ENCODE measurements around the gene FAM186B.

Gene FAM186B

GRCh38 chr12:49562233-49562632, 43.2 kb downstream of the FAM186B start:
- Histone ChIP-seq H2AFZ (ENCODE audit: low read depth, low read length) (no peak overlapping the region), H3K23ac (ENCODE audit: low read length in 2 of 2) (no peak overlapping the region), H3K27ac (ENCODE audit: low read length, poor library complexity, severe bottlenecking) (no peak overlapping the region), H3K27me3 (ENCODE audit: control insufficient read depth in 1 of 2, insufficient read depth in 1 of 2, low read length in 2 of 2) (no peaks in the 10 kb centered on the region), H3K9me3 (ENCODE audit: control insufficient read depth, low read length) (no peaks in the 10 kb centered on the region), H3K4me2 (ENCODE audit: low read length, poor library complexity, severe bottlenecking) (no peak overlapping the region), H3K18ac (ENCODE audit: low read depth in 1 of 2, low read length in 2 of 2) (no peak overlapping the region), H3K4me1 (ENCODE audit: control insufficient read depth, insufficient read depth, low read depth, low read length) (peaks cover 11% of the 10 kb centered on the region), H4K91ac (ENCODE audit: low read length) (no peak overlapping the region), H3K79me1 (replicated peaks; ENCODE audit: low read length, poor library complexity, severe bottlenecking) (peaks cover 31% of the 10 kb centered on the region), H3K9ac (ENCODE audit: low read length) (no peak overlapping the region), H2BK5ac (ENCODE audit: low read depth, low read length, poor library complexity, severe bottlenecking) (no peak overlapping the region), H2AK5ac (ENCODE audit: low read length, severe bottlenecking) (no peak overlapping the region), H3K14ac (ENCODE audit: low read length in 2 of 2) (no peak overlapping the region), H4K8ac (ENCODE audit: low read length) (no peak overlapping the region), H2BK15ac (ENCODE audit: low read depth, poor library complexity, severe bottlenecking) (no peak overlapping the region), H3K36me3 (ENCODE audit: control insufficient read depth in 1 of 2, insufficient read depth in 2 of 2, low read depth in 1 of 2, low read length in 2 of 2) (peaks cover 84 to 86% of the 10 kb centered on the region in 2 experiments), H2BK120ac (ENCODE audit: low read depth, low read length) (no peak overlapping the region), H3K4ac (ENCODE audit: low read depth in 1 of 2, low read length in 2 of 2) (no peak overlapping the region), H2BK12ac (ENCODE audit: low read length in 2 of 2) (no peak overlapping the region), H3K4me3 (ENCODE audit: insufficient read depth in 1 of 2, low read depth in 1 of 2, low read length in 2 of 2) (no peak overlapping the region)
- WGBS, result 100% methylated on average over 6 of the region's 6 CpGs
- no peak for DNase-seq

- H3K18ac ChIP-seq (ENCODE audit: low read depth in 1 of 2, low read length in 2 of 2), result no peak overlapping the region
- no peak overlapping the region for H2BK12ac ChIP-seq (ENCODE audit: low read length in 2 of 2)
- H3K9me3 ChIP-seq (ENCODE audit: control insufficient read depth, low read length), result no peaks in the 10 kb centered on the region
- no peak overlapping the region for H3K4ac ChIP-seq (ENCODE audit: low read depth in 1 of 2, low read length in 2 of 2)
- peaks cover 2% of the 10 kb centered on the region for H3K4me1 ChIP-seq (ENCODE audit: control insufficient read depth, insufficient read depth, low read depth, low read length)
- H2BK120ac ChIP-seq (ENCODE audit: low read depth, low read length), result no peak overlapping the region
- over 99% methylated on average over 7 of the region's 7 CpGs for WGBS
- no peak overlapping the region for H3K14ac ChIP-seq (ENCODE audit: low read length in 2 of 2)
- H2BK5ac ChIP-seq (ENCODE audit: low read depth, low read length, poor library complexity, severe bottlenecking), result no peak overlapping the region
- H2BK15ac ChIP-seq (ENCODE audit: low read depth, poor library complexity, severe bottlenecking), result no peak overlapping the region
- no peak overlapping the region for H3K23ac ChIP-seq (ENCODE audit: low read length in 2 of 2)
- DNase-seq, result no peak
- no peak overlapping the region for H3K4me3 ChIP-seq (ENCODE audit: insufficient read depth in 1 of 2, low read depth in 1 of 2, low read length in 2 of 2)
- H3K27ac ChIP-seq (ENCODE audit: low read length, poor library complexity, severe bottlenecking), result no peak overlapping the region
- peaks cover 23% of the 10 kb centered on the region for H3K79me1 ChIP-seq (replicated peaks; ENCODE audit: low read length, poor library complexity, severe bottlenecking)
- H2AK5ac ChIP-seq (ENCODE audit: low read length, severe bottlenecking), result no peak overlapping the region
- H2AFZ ChIP-seq (ENCODE audit: low read depth, low read length), result no peak overlapping the region
- no peaks in the 10 kb centered on the region for H3K27me3 ChIP-seq (ENCODE audit: control insufficient read depth in 1 of 2, insufficient read depth in 1 of 2, low read length in 2 of 2)
- no peak overlapping the region for H4K8ac ChIP-seq (ENCODE audit: low read length)
- H3K4me2 ChIP-seq (ENCODE audit: low read length, poor library complexity, severe bottlenecking), result no peak overlapping the region
- H3K9ac ChIP-seq (ENCODE audit: low read length), result no peak overlapping the region
- no peak overlapping the region for H4K91ac ChIP-seq (ENCODE audit: low read length)
- peaks cover 91 to 94% of the 10 kb centered on the region in 2 experiments for H3K36me3 ChIP-seq (ENCODE audit: control insufficient read depth in 1 of 2, insufficient read depth in 2 of 2, low read depth in 1 of 2, low read length in 2 of 2)
These were observed 44.7 kb downstream of the FAM186B start for GRCh38 chr12:49560695-49561094.

GRCh38 chr12:49559011-49559675, 46.3 kb downstream of the FAM186B start:
- Histone ChIP-seq H2AK5ac (ENCODE audit: low read length, severe bottlenecking) (no peak overlapping the region), H2BK12ac (ENCODE audit: low read length in 2 of 2) (no peak overlapping the region), H2BK120ac (ENCODE audit: low read depth, low read length) (no peak overlapping the region), H3K9ac (ENCODE audit: low read length) (no peak overlapping the region), H3K23ac (ENCODE audit: low read length in 2 of 2) (no peak overlapping the region), H3K79me1 (replicated peaks; ENCODE audit: low read length, poor library complexity, severe bottlenecking) (peaks cover 8% of the 10 kb centered on the region), H3K4me3 (ENCODE audit: insufficient read depth in 1 of 2, low read depth in 1 of 2, low read length in 2 of 2) (no peak overlapping the region), H3K18ac (ENCODE audit: low read depth in 1 of 2, low read length in 2 of 2) (no peak overlapping the region), H4K91ac (ENCODE audit: low read length) (no peak overlapping the region), H3K27me3 (ENCODE audit: control insufficient read depth in 1 of 2, insufficient read depth in 1 of 2, low read length in 2 of 2) (no peaks in the 10 kb centered on the region), H3K4ac (ENCODE audit: low read depth in 1 of 2, low read length in 2 of 2) (no peak overlapping the region), H2BK15ac (ENCODE audit: low read depth, poor library complexity, severe bottlenecking) (no peak overlapping the region), H3K36me3 (ENCODE audit: control insufficient read depth in 1 of 2, insufficient read depth in 2 of 2, low read depth in 1 of 2, low read length in 2 of 2) (peaks cover 76 to 82% of the 10 kb centered on the region in 2 experiments), H3K27ac (ENCODE audit: low read length, poor library complexity, severe bottlenecking) (no peak overlapping the region), H2BK5ac (ENCODE audit: low read depth, low read length, poor library complexity, severe bottlenecking) (no peak overlapping the region), H3K14ac (ENCODE audit: low read length in 2 of 2) (no peak overlapping the region), H3K4me1 (ENCODE audit: control insufficient read depth, insufficient read depth, low read depth, low read length) (peaks cover 1% of the 10 kb centered on the region), H3K9me3 (ENCODE audit: control insufficient read depth, low read length) (no peaks in the 10 kb centered on the region), H4K8ac (ENCODE audit: low read length) (no peak overlapping the region), H2AFZ (ENCODE audit: low read depth, low read length) (no peak overlapping the region), H3K4me2 (ENCODE audit: low read length, poor library complexity, severe bottlenecking) (no peak overlapping the region)
- WGBS, result 98% methylated on average over 17 of the region's 17 CpGs
- no peak for DNase-seq

- Histone ChIP-seq H3K27ac (ENCODE audit: low read length, poor library complexity, severe bottlenecking) (no peak overlapping the region), H3K4ac (ENCODE audit: low read depth in 1 of 2, low read length in 2 of 2) (no peak overlapping the region), H3K4me2 (ENCODE audit: low read length, poor library complexity, severe bottlenecking) (no peak overlapping the region), H2AK5ac (ENCODE audit: low read length, severe bottlenecking) (no peak overlapping the region), H3K23ac (ENCODE audit: low read length in 2 of 2) (no peak overlapping the region), H3K36me3 (ENCODE audit: control insufficient read depth in 1 of 2, insufficient read depth in 2 of 2, low read depth in 1 of 2, low read length in 2 of 2) (peaks cover 70 to 75% of the 10 kb centered on the region in 2 experiments), H3K79me1 (replicated peaks; ENCODE audit: low read length, poor library complexity, severe bottlenecking) (peaks cover 8% of the 10 kb centered on the region), H3K14ac (ENCODE audit: low read length in 2 of 2) (no peak overlapping the region), H2BK5ac (ENCODE audit: low read depth, low read length, poor library complexity, severe bottlenecking) (no peak overlapping the region), H3K18ac (ENCODE audit: low read depth in 1 of 2, low read length in 2 of 2) (no peak overlapping the region), H2BK120ac (ENCODE audit: low read depth, low read length) (no peak overlapping the region), H3K9me3 (ENCODE audit: control insufficient read depth, low read length) (no peaks in the 10 kb centered on the region), H3K9ac (ENCODE audit: low read length) (no peak overlapping the region), H4K8ac (ENCODE audit: low read length) (no peak overlapping the region), H2AFZ (ENCODE audit: low read depth, low read length) (no peak overlapping the region), H4K91ac (ENCODE audit: low read length) (no peak overlapping the region), H3K4me1 (ENCODE audit: control insufficient read depth, insufficient read depth, low read depth, low read length) (peaks cover 1% of the 10 kb centered on the region), H3K27me3 (ENCODE audit: control insufficient read depth in 1 of 2, insufficient read depth in 1 of 2, low read length in 2 of 2) (peaks cover 0 to 3% of the 10 kb centered on the region in 2 experiments), H3K4me3 (ENCODE audit: insufficient read depth in 1 of 2, low read depth in 1 of 2, low read length in 2 of 2) (no peak overlapping the region), H2BK12ac (ENCODE audit: low read length in 2 of 2) (no peak overlapping the region), H2BK15ac (ENCODE audit: low read depth, poor library complexity, severe bottlenecking) (no peak overlapping the region)
- DNase-seq, result no peak
- WGBS, result 95% methylated on average over 13 of the region's 13 CpGs
These were observed 46.9 kb downstream of the FAM186B start for GRCh38 chr12:49558526-49558925.
